ENCODE results near the gene ETFA.

ETFA gene

DNA sequence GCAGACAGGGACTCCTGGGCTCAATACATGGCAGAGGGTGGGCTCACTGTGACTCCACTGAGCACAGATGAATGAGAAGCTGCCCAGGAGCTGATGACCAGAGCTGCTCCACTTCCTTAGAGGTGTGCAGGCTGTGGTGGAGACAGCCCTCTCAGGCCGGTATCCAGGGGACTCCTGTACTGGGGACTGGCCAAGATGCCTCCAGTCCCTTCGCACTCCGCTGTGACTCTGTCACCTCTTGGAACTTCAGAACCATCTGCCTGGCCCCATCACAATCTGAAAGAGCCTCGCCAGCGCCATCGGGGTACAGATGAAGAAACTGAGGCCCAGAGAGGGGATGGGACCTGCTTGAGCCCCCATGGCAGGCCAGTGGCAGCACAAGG is 111.2 kb downstream of the ETFA start:
- TF ChIP-seq, protein P1, sequence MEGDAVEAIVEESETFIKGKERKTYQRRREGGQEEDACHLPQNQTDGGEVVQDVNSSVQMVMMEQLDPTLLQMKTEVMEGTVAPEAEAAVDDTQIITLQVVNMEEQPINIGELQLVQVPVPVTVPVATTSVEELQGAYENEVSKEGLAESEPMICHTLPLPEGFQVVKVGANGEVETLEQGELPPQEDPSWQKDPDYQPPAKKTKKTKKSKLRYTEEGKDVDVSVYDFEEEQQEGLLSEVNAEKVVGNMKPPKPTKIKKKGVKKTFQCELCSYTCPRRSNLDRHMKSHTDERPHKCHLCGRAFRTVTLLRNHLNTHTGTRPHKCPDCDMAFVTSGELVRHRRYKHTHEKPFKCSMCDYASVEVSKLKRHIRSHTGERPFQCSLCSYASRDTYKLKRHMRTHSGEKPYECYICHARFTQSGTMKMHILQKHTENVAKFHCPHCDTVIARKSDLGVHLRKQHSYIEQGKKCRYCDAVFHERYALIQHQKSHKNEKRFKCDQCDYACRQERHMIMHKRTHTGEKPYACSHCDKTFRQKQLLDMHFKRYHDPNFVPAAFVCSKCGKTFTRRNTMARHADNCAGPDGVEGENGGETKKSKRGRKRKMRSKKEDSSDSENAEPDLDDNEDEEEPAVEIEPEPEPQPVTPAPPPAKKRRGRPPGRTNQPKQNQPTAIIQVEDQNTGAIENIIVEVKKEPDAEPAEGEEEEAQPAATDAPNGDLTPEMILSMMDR (conservative IDR thresholded peaks at IDR 0.05) = no peak
- H3K27ac ChIP-seq = no peak overlapping the region

DNA sequence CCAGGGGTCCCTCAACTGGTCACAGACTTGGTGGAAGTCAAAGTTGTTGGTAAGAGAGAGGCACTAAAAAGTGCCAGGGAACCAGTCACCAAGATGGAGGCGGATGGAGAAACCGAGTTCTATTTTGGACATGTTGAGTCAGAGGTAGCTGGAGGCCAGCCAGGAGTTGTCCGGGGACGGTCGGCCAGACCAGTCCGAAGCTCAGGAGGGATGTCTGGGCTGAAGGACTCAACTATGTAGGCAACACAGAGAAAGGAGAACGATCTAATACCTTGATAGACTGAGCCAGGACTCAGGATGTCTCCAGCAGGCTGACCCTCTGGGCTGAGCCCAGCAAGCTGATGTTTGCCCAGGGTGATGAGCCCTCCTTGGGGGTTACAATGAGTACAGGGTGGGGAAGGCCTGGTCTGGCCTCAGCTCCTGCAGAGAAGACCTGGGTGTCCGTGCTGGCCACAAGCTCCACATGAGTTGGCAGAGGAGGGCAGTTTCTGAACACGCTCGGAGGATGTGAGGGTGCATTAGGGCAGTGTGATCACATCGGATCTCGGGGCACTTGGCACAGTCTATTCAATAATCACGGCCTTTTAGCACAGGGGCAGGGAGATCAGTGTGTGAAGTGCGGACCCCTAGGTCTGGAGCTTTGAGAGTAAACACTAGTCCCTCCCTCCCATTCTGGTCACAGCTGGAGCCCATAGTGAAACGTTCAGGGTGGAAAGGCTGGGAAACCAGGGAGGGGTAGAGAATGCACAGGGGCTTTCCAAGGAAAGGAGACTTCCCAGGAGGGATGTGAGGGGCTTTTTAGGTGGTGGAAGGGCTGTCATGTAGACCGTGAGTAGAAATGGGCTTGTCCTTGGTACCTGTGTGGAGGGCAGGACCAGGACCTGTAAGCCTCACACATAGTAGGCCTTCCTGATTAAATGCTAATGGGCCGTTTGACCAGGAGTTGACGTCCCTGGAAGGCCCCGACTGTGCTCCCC is 111.9 kb downstream of the ETFA start:
- peak overlapping the region; percentile 88 for H3K27ac ChIP-seq
- TF ChIP-seq, protein P1 (conservative IDR thresholded peaks at IDR 0.05) = no peak

DNA sequence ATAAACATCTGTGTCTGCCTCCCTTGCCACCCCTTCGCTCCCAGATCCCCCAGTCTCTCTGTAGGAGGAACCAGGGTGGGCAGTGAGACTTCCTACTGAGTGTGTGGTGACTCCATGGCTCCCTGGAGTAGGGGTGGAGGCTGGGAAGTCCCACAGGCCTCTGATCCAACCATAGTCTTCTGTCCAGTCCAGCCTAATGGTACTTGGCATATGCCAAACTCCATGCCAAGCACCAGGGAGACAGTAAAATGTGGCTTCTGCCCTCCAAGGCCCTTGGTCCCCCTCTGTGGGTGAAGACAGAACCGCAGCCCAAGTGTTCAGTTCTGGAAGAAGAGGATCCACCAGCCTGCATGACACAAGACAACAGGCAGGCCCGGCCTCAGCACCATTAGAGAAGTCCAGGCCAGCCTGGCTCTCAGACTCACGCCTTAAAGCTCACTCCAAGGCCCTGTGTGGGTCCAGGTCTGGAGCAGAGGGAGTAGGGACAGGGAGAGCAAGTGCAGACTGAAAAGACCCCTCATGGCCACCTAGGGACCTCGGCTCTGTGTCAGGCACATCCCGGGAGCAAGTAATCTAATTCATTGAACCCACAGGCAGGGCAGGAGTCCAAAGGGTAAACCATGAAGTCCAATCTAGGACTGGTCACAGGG is 112.7 kb downstream of the ETFA start:
- peak overlapping the region; percentile 88 for H3K27ac ChIP-seq
- TF ChIP-seq, protein P1 (conservative IDR thresholded peaks at IDR 0.05) = no peak

DNA sequence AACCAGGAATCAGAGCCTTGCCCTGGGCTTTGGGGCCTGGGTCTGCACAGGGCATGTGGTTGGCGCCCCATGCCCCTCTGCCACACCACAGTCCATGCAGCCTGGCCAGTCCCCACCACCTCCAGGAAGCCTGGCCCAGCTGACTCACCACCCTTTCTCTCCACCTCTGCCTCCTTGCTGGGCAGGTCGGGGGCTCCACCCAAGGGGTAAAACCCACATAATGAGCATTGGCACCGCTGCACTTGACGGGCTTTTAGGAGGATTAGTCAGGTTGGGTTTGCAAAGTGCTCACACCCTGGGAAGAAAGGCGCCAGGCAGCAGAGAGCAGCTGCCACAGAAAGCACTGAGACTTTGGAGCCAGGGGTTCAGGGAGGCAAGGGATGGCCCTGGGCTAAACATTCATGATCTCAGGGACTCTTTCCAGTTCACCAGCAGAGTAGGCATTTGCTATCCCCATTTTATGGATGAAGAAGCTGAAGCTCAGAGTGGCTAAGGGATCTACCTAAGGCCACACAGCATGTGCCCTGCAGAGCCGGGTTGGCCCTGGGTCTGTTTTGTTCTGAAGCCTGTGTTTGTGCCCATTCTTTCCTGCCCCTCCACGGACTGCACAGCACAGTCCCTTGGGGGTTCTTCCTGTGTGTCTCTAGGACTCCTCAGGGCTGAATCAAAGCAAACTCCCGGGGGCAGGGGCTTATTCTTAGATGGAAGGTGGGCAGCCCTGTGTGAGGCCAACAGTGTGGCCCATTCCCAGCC is 113.4 kb downstream of the ETFA start:
- TF ChIP-seq, protein P1 (conservative IDR thresholded peaks at IDR 0.05) = no peak
- H3K27ac ChIP-seq = peak overlapping the region; percentile 88

DNA sequence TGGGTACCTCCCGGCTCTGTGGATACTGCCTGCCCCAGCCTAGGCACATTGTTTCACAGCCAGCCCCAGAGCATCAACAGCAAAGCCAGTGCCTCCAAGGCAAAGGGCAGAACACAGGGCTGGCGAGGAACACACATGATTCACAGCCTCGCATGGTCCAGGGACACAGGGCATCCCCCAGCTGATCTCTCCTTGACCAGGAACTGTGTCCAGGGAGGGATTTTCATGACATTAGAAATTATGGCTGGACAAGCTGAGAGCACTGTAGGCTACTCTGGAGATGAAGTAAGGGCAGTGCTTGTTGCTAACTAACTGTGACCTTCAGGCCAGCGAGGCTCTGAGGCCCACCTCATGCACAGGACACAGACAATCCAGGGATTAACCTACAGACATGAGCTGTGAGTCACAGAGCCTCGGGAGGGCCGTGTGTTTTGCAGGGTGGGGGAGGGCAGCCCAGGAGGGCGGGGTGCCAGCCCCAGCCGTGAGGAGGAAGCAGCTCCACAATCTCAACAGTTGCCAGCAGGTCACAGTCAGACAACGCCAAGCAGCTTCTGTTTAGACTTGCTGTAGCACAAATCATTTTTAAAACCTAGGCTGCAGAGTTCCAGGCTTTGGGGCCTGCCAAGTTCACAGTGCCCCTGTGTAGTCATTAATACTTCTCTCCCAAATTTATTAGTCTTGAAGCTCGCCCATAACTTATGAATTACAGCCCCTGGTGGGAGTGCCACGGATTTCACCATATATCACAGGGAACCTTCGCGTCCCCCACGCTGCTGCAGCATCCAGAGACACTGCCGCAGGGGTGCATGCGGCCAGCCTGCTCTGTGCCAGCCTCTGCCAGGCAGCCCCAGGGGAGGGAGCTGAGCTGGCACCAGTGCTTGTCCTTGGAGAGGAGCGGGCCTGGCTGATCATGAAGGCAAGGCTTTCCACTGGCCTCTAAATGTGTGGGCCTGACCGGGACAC is 114.7 kb downstream of the ETFA start:
- TF ChIP-seq, protein P1 (conservative IDR thresholded peaks at IDR 0.05) = no peak
- peak overlapping the region; percentile 88 for H3K27ac ChIP-seq

DNA sequence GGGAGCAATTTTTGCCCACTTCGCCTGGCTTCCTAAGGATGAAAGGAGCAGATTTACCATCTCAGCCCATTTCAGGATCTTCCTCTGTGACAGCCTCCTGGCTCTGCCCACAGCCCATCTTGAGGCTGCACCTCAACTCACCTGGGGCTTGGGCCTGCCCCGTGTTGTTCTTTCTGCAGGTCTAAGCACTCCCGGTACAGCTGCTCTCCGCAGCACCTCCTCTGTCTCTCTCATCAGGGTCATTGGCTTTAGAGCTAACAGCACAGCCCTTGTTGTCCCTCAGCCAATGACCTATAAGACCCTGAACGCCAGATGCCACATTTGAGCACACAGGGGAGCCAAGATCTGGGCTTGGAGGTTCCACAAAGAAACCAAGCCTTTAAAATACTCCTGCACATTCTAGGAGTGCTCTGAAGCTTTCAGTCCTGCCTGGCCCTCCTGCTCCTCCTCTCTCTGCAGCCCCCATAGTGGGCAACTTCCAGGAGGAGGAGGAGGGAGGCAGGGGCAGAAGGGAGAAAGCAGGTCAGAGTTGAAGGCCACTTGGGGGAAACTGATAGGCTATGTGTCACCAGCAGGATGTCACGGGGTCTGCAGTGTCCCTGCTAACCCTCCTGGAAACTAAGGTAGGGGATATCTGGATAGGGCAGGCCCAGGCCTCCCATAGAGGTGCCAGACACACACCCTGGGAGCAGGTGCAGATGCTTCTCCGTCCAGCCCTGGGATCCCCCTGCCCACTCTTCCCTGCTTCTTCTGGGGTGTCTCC is 115.6 kb downstream of the ETFA start:
- TF ChIP-seq, protein P1 (conservative IDR thresholded peaks at IDR 0.05) = no peak
- H3K27ac ChIP-seq = peak overlapping the region; percentile 88
